GM19240 (cell line): ENCODE results near the gene ATG4B.

Experiments used
- DNase-seq: peaks from one replicate; pipeline ENCODE4 v3.0.0; 2011; ENCODE audit warnings: low spot score; ENCODE audit not compliant: insufficient read length

Gene ATG4B

GRCh38 chr2:241637795-241638660 is 535 bp downstream of the ATG4B start:
- peak; percentile 45 for DNase-seq

GRCh38 chr2:241638940-241639339 is 1.4 kb downstream of the ATG4B start:
- DNase-seq = no peak

- DNase-seq = no peak
Measured at GRCh38 chr2:241639385-241639784, 1.9 kb downstream of the ATG4B start.

GRCh38 chr2:241640165-241640795 is 2.8 kb downstream of the ATG4B start:
- no peak for DNase-seq

- no peak for DNase-seq
Measured at GRCh38 chr2:241641631-241642030, 4.1 kb downstream of the ATG4B start.

- no peak for DNase-seq
Measured at GRCh38 chr2:241645056-241645914, 7.8 kb downstream of the ATG4B start.

GRCh38 chr2:241645915-241646645 is 8.6 kb downstream of the ATG4B start:
- no peak for DNase-seq

GRCh38 chr2:241648453-241648852 is 11.0 kb downstream of the ATG4B start:
- DNase-seq = no peak

GRCh38 chr2:241649404-241649803 is 11.9 kb downstream of the ATG4B start:
- DNase-seq = no peak

- DNase-seq = no peak
Measured at GRCh38 chr2:241649927-241650326, 12.4 kb downstream of the ATG4B start.

GRCh38 chr2:241652142-241652541 is 14.6 kb downstream of the ATG4B start:
- no peak for DNase-seq

GRCh38 chr2:241652722-241653121 is 15.2 kb downstream of the ATG4B start:
- no peak for DNase-seq

- DNase-seq = no peak
Measured at GRCh38 chr2:241653210-241653750, 15.8 kb downstream of the ATG4B start.

GRCh38 chr2:241654551-241654950 is 17.1 kb downstream of the ATG4B start:
- no peak for DNase-seq

GRCh38 chr2:241655516-241656189 is 18.2 kb downstream of the ATG4B start:
- no peak for DNase-seq

- DNase-seq = no peak
Measured at GRCh38 chr2:241656190-241656741, 18.8 kb downstream of the ATG4B start.

- DNase-seq = no peak
Measured at GRCh38 chr2:241657786-241658254, 20.3 kb downstream of the ATG4B start.

- no peak for DNase-seq
Measured at GRCh38 chr2:241658296-241658695, 20.8 kb downstream of the ATG4B start.

- DNase-seq = no peak
Measured at GRCh38 chr2:241659150-241659739, 21.8 kb downstream of the ATG4B start.
